Left lobe of liver (tissue), 2 donors: Measurements from ENCODE around the gene PCSK6. TPM values are rescaled to one million over a fixed set of nuclear protein-coding genes. Genes with fewer than 3 reads are reported as not detected.

Experiments
- ATAC-seq: fragments of 200-7000 bp; cut with Tn5 transposase; one replicate; pipeline ENCODE4 v1.9.1; 2020; ENCODE audit warnings: mild to moderate bottlenecking, moderate library complexity
- DNase-seq: peaks from one replicate; pipeline ENCODE4 v3.0.0-alpha.2; 2020; ENCODE audit warnings: low spot score
- total RNA-seq: library from RNA; stranded (reverse); gene quantifications from one replicate; pipeline ENCODE4 v1.2.1, GENCODE V29; 2021
- donor health status: DM: no; HTN: no; CAD: no; lungs with moderate emphysema.
- donor health status: DM: no; HTN: yes; CAD: no.

PCSK6 gene
- total RNA-seq = 180 TPM

DNA sequence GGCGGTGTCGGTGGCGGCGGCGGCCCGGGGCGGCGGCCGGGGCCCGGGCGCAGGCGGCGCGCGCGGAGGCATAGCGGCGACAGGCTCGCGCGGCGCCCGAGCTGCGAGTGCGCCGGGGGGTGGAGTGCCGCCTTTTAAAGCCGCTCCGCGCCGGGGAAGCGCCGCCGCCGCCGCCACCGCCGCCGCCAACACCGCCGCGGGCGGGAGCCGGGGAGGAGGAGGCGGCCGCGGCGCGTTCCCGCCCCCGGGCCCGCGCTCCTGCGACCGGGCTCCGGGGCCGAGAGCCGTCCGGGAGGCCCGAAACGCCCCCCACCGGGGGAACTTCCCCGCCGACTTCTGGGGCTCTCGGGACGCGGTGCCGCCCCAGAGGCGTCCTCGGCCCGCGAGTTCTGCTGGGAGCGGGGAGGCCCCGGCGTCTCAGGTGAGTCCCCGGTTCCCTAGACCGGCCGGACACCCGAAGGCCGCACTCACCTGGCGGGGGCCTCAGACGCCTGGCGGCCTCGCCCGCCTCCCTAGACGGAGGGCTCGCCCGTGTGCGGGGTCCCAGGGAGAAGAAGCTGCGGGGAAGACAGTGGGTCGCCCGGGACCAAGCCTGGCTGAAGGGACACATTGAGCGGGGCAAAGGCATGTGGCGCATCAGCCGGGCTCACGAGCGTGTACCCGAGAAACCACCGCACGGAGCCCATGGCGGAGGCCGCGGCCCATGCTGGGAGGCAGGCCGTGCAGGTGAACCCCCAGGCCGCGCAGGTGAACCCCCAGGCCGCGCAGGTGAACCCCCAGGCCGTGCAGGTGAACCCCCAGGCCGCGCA lies at the start of gene PCSK6:
TSS of gene PCSK6 (minus strand) at position 109 of the 809 bp plus-strand sequence. CDS start at position 72, 37 bp downstream.
- DNase-seq = peak; percentile 78
- peak; percentile 78 for ATAC-seq

DNA sequence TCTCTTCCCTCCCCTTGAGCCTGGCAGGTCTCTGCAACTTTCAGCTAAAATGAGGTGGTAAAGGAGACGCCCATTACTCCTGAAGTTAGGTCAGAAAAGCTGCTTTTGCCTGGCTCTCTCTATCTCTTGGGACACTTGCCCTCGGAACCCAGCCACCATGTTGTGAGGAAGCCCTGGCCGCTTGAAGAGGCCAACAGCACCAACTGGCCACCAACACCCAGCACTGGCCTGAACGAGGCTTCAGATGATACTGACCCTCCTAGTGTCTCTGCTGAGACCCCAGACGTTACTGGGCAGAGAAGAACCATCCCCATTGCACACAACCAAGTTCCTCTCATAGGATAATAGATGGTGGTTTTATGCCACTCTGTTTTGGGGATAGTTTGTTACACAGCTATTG lies 49.5 kb upstream of the PCSK6 start:
- no peak for ATAC-seq
- no peak for DNase-seq

DNA sequence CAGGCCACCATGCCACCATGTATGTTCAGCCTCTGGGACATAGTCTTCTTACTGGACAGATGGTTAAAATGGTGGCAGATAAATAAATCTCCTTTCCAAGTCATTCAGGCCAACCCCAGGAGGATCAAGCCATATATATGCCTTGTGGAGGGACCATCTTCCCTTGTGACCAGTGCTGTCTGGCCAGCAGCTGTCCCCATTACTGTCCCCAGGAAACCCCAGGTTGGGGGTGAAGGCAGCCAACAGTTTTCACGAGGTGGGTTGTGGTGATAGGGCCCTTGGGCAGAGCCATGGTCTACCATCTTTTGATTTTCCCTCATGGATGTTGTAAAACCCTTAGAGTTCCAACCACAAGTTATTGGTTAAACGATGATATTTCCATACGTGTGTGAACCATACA lies 48.7 kb upstream of the PCSK6 start:
- DNase-seq (no peak), ATAC-seq (no peak)

DNA sequence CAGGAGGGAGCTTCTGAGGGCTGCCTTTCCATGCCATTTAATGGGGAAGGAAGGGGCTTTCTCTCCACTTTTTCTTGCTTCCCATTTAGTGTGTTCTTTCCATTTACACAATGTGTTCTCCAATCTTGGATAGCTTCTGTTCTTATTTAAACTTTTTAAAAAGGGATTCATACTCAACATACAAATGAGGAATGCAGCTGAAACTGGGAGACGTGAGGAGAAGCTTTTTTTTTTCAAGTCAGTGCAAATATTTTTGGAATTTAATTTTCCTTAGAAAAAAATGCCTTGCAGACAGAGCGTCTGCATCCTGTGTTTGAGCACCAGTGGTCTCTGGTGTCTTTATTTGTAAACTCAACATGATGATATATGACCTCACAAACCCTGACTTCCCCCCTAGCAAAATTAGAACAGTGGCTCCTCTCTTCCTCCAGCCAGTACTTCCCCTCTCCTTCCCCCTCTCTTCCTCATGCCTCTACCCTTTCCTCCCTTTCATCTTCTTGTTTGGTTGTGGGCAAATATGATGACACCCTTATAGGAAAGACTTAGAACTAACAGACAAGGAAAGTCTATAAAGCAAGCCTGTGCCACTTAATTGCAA lies 48.1 kb upstream of the PCSK6 start:
- ATAC-seq (no peak), DNase-seq (no peak)

DNA sequence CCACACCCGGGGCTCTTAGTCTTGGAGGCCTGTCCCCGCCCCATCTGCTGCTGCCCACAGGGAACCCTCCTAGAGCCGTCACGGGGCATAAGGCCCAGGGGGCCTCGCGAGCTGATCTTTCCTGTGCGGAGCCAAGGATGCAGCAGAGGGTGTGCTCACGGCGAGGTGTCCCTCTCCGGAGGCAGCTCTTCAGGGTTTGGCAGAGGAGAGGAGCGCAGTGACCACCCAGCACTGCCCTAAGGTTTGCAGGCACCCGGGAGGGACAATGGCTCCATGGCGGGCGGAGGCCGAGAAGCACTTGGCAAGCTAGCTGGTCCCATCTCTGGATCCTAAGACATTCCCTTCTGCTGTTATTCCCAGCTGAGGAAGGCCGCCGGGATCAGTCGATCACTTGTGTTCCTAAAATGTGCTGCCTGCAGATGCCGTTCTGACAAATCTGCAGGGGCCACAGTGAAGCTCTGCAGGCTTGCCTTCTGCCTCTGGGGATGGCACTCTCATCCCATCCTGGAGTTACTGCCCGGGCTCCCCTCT lies 47.4 kb upstream of the PCSK6 start:
- DNase-seq = no peak

DNA sequence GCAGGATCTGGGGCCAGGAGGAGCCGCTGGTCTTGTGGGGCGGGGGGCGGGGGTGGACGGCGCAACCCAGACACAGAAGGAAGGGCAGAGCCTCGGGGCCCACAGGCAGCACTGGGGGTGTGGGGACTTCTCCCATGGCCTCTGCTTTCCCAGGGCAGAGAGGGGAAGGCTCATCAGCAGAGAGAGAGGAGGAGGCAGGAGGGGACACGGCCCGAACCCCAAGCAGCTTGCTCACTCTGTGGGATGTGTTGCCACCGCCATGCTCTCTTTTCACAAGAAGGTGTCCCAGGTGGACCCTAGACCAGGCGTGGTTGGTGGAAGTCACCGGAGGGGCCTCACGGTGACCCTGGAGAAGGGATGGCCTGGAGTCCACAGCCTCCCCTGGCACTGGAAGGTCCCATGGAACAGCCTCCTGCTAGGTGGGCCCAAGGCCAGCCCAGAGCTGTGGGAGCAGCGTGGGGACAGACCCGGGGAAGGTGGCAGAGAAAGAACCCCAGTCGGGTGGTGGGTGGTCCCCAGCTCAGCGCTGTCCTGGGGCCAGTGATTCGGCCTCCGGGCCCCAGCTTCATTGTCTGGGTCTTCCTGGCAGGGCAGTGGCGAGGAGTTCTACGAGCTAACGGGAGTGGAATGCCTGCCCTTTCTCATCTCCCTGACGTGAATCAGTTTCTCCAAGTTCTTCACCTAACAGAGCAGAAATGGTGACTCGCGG lies 46.8 kb upstream of the PCSK6 start:
- no peak for ATAC-seq
- DNase-seq = no peak

More for the DNA sequence above, 47.4 kb upstream of the PCSK6 start:
- no peak for ATAC-seq

DNA sequence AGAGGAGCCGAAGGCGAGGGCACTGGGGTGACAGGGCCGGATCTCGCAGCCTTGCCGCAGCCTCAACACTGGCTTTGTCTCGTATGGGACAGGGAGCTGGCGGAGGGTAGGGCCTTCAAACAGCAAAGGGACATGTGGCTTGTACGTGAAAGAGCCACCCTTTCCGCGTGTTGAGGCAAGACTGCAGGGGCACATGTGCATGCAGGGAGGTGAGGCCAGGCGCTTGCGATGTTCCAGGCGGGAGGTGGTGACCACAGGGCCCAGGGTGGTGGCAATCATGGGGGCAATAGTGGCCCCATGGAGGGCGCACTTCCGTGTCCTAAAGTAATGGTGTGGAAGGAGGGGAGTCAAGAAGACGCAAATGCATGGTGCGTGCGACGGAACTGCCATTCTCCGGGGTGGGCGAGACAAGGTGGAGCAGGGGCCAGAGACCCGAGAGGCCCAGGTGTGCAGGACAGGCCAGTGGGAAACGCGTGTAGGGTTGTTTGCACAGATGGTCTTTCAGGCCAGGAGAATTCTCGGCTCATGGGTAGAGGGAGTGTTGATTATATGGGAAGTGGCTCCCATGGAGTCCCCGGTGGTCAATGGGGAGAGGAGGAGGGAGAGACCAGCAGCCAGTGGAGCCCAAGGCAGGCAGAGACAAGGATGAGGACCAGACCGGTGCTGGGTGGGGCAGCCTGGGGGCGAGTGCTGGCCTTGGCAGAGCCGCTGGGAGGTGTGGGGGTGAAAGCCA lies 45.8 kb upstream of the PCSK6 start:
- DNase-seq (no peak), ATAC-seq (no peak)

DNA sequence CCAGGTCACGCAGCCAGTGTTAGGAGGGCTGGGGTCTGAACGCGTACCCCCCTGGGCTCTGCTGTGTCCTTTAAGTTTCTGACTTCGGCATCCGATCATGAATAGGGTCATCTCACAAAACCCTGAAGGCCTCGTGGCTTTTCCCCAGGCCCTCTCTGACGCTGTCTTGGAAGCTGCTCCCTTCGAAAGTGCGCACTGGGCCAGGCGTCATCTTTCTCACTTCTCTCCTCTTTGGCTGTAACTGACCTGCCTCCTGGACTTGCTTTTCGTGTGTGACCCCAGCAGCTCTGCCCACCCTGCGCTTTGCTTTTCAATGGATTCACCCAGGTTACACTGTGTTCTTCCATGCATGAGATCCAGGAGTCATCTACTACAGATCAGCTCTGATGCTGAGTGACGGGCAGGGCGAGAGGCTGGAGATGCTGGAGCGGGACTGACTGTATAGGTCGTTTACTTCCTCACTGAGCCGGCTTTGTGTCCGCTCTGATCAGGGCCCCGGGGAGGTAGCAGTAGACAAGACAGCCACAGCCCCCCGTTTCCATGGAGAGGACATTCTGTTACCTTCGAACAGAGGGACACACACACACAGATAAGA lies 45.0 kb upstream of the PCSK6 start:
- DNase-seq (no peak), ATAC-seq (no peak)

DNA sequence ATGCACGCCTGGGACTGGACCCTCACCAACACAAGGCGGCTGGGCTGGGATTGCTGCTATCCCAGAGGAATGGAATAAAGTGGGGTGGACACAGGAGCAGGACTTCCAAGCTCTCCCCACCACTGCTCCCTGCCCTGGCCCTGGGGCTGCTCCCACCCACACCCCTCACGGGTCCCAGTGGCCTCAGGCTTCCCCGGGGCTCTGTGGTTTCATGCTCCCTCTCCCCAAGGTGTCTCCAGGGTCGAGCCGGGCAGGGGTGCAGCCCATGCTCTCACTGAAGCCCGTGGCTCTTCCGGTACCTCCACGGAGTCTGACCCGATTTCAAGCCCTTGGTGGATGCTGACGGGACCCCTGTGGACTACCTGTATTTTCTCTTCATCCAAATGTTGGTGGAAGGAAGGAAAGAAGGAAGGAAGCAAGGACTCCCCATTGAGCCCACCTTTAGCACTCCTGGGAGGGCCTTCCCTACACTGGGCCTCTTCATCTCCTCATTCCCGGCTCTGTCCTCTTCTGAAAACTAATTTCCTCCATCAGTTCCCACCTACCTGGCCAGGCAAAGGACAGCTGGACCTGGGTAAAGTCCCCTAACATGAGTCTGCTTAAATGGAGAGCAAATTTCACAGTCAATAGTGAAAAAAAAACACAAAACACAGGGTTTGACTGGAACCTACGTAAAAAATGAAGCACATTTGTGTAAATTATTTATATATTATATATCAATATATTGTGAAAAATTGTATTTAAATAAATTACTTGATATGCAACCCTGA lies 44.0 kb upstream of the PCSK6 start:
- ATAC-seq (no peak), DNase-seq (no peak)

DNA sequence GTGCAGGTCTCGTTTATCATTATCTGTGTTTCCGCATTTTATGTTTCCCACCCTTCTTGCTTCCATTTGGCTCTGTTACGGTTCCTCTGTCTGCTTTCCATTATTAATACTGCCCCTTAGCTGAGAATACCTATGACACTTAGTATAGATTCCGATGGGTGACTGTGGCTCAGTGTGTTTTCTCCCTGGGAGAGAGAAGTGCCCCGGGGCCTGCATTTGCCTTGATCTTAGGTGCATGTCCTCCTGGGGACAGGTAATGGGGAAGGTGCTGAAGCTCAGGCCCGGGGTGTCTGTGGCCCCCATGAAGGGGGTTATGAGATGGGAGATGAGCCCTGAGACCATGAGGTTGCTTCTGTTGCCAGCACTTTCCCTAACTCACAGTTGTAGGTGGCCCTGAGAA lies 43.4 kb upstream of the PCSK6 start:
- ATAC-seq (no peak), DNase-seq (no peak)

DNA sequence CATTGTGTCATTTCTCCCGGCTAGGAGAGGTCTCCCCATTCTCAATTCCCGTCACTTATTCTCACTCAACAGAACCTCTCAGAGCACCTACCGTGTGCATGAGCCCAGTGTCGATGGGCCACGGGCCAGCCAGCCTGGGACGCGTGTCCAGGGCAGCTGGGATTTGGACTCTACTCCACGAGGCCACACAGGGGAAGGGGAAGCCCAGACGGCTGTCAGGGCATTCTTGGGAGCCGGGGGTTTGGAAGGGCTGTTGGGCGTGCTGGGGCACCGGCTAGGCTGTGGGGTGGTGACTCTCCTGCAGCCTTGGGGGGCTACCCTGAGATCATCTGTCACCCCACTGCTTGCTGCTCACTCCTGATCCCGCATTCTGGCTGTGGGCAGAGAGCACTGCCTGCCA lies 41.7 kb upstream of the PCSK6 start:
- DNase-seq = peak; percentile 92
- peak; percentile 63 for ATAC-seq

DNA sequence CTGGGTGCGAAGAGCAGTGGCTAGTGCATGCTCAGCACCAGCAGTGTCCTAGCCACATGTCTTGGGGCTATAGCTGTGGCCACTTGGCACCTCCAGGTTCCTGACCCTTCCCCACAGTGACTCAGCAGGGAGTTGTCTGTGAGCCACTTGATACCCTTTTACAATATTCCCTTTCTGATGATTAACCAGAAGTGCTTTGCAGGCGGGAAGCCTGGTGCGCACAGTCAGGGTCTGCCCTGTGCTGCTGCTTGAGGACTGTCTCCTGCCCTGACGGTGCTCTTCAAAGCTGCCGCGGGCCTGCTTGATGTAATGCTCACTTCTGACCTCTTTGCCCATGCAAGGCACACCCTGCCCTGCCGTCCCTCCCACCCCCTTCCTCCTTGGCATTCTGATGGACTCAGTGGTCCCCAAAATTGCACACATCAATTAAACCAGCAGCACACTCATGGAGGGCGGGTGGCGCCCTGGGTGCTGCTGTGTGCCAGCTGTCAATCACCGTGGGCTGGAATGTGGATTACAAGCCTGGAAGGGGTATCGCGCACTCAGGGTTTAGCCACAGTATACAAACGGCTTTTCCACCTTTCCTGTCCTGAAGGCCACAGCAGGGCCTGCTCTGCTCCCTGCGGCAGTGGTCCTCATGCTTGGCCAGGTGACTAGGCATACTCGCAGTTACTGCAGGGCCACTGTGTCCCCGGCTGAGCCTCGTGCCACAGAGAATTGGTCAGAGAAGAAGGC lies 40.9 kb upstream of the PCSK6 start:
- no peak for ATAC-seq
- DNase-seq = no peak

DNA sequence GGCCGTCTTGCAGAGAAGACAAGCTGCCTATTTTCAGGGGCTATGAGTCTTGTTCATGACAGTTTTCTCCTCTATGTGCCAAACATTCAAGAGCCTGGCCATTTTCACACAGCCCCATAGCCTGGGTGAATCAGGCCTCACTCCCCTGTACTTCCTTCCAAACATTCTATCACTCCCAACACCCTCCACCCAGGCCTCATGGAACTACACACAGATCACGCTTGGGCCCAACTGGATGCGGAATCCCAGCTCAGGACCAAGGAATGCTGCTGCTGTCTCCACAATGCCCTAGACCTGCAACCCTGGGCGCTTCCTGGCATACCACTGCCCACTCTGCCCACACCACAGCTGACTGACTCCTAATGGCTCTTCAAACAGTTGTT lies 39.4 kb upstream of the PCSK6 start:
- no peak for DNase-seq
- ATAC-seq = peak; percentile 0

DNA sequence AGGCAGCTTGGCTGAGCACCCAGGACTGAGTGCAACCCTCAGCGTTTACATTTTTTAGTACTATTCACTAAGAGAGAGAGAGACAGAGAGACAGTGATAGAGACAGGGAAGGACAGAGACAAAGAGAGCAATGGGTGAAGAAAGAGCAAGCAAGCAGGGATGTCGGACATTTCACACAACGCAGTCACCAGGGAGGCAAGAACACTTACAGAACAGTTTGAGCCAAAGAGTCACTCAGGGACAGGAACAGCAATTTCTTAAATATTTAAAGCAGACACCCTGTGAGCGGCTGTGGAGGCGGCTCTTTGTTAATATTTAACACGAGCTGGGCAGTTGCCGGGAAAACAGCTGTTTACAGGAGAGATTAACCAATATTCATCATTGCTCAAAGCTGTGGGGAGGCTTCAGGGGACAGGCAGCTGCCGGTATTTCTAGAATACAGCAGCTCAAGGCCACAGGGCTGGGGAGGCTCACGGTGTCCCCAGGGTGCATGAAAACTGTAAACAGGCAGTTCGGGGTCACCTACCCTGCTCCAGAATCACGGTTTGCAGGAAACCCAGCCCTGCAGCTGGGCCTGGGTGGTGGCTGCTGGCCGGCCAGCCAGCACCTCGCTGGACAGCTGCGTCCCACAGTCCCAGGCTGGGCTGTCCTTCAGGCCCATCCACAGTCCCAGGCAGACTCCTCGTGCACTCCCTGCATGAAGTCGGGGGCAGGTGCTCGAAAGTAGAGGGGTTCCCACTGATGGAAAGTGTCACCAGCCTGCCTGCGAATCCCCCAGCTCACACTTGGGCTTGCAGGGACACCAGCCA lies 38.8 kb upstream of the PCSK6 start:
- ATAC-seq = peak; percentile 74
- peak; percentile 94 for DNase-seq

DNA sequence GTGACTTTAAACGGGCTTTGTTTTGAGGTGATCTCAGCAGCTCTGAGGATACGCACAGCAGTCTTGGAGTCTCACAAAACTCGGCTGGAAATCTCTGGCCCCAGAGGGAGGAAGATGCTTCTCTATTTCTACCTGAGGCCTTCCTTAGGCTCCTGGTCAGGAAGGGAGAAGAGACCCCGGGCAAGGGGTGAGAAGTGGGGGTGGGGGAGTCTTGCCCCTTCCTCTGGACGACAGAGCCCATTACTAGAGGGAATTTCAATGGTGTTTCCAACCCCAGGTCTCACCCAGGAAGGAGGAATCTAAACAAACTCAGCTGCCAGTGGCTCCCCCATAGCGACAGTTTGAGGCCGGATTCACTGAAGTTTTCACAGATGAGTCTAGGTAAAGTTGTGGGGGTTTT lies 37.4 kb upstream of the PCSK6 start:
- DNase-seq (no peak), ATAC-seq (no peak)

DNA sequence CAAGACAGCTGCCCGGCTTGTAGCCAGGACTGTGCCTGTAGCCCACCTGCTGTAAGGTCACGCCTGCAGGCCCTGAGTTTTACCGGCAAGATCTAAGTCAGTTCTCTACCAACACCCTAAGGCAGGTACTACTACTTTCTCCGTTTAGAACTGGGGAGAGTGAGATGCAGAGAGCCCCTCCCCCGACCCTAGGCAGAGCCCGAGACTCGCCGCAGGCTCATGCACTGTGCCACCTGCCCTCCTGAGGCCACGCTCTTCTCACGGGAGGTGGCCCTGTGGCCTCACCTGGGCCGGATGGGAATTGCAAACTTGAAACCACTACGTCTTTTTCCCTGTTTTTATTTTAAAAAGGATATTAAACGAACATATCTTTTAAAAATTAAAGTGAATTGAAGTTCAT lies 36.9 kb upstream of the PCSK6 start:
- DNase-seq (no peak), ATAC-seq (no peak)

DNA sequence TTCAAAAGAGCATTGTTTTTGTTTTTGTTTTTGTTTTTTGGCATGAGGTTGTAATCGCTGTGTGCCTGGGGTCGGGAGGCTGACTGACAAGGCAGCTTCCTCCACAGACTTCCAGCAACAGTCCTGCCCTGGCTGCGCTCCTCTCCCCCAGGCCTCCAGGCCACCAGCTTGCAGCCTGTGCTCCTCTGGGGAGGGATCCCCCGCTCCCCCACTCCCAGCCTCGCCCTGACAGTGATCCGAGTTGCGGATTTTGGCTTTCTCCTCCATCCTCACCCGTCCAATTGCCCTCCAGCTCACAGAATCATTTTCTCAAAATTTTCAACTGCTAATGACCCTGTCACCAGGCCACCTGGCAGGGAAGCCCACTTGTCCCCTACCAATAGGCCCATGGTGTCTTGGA lies 36.5 kb upstream of the PCSK6 start:
- DNase-seq (no peak), ATAC-seq (no peak)

DNA sequence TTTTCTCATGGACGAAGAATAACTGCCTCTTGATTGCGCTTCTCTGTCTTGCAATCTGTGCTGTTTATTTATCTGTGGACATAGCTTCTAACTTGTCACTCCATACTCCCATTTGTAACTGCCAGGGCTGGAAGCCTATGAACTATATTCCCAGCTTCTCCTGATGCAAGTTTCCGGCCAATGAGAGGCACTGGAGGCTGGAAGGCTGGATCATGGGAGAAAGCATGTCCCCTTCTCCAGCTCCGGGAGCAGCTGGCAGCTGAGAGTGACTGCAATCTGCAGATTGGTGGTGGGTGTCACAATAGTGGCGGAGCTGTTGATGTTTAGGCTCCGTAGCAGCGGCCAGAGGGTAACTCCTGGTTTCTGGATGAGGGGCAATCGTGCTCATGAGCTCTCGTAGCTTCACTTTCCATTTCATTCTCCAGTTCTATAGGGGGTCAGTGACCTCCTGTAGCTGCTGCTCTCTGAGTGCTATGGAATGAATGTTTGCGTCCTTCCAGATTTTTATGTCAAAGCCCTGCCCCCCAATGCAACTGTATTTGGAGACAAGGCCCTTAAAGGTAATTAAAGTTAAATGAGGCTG lies 35.7 kb upstream of the PCSK6 start:
- no peak for ATAC-seq
- no peak for DNase-seq
